Germinal center (tissue), 1 donor: ENCODE measurements around the gene GPC6.
"Not testable (repeated sequence)": the region's sequence is repeated elsewhere in the genome, so short reads cannot be mapped to it uniquely, and the experiment has no call there.

ENCODE experiments used
- DNase-seq: peaks from one replicate; pipeline ENCODE4 v3.0.0; 2012; ENCODE audit warnings: mixed read lengths, low spot score

GPC6 gene

GRCh38 chr13:94249512-94249911 lies 1022.9 kb downstream of the GPC6 start:
- no peak for DNase-seq

GRCh38 chr13:94251831-94252608 lies 1025.4 kb downstream of the GPC6 start:
- no peak for DNase-seq

- DNase-seq = no peak
Measured at GRCh38 chr13:94254737-94255136, 1028.1 kb downstream of the GPC6 start.

GRCh38 chr13:94256721-94257120 lies 1030.1 kb downstream of the GPC6 start:
- DNase-seq = no peak

GRCh38 chr13:94259984-94260383 lies 1033.4 kb downstream of the GPC6 start:
- no peak for DNase-seq

GRCh38 chr13:94261163-94261562 lies 1034.6 kb downstream of the GPC6 start:
- DNase-seq = no peak

- no peak for DNase-seq
Measured at GRCh38 chr13:94263038-94263437, 1036.4 kb downstream of the GPC6 start.

- no peak for DNase-seq
Measured at GRCh38 chr13:94267581-94268366, 1041.2 kb downstream of the GPC6 start.

GRCh38 chr13:94268661-94269060 lies 1042.1 kb downstream of the GPC6 start:
- DNase-seq = no peak

GRCh38 chr13:94269557-94269956 lies 1043.0 kb downstream of the GPC6 start:
- DNase-seq = no peak

- DNase-seq = no peak
Measured at GRCh38 chr13:94270556-94270955, 1043.9 kb downstream of the GPC6 start.

GRCh38 chr13:94272038-94272437 lies 1045.4 kb downstream of the GPC6 start:
- DNase-seq = no peak

GRCh38 chr13:94280349-94280748 lies 1053.7 kb downstream of the GPC6 start:
- DNase-seq = no peak

- DNase-seq = no peak
Measured at GRCh38 chr13:94280845-94281244, 1054.2 kb downstream of the GPC6 start.

GRCh38 chr13:94286581-94286980 lies 1060.0 kb downstream of the GPC6 start:
- no peak for DNase-seq

- DNase-seq = no peak
Measured at GRCh38 chr13:94291631-94292322, 1065.2 kb downstream of the GPC6 start.

GRCh38 chr13:94292323-94292640 lies 1065.7 kb downstream of the GPC6 start:
- no peak for DNase-seq

GRCh38 chr13:94296471-94296870 lies 1069.9 kb downstream of the GPC6 start:
- no peak for DNase-seq

GRCh38 chr13:94298346-94298745 lies 1071.7 kb downstream of the GPC6 start:
- DNase-seq = no peak

GRCh38 chr13:94300401-94300800 lies 1073.8 kb downstream of the GPC6 start:
- DNase-seq = no peak

GRCh38 chr13:94301487-94301886 lies 1074.9 kb downstream of the GPC6 start:
- DNase-seq = no peak

- not testable (repeated sequence) for DNase-seq
Measured at GRCh38 chr13:94302847-94303565, 1076.4 kb downstream of the GPC6 start.
